ENCODE results near the gene SYT12. TPM values are rescaled to one million over a fixed set of nuclear protein-coding genes. Genes with fewer than 3 reads are reported as not detected.

SYT12 gene
- polyA plus RNA-seq, 3 donors, result not detected

GRCh38 chr11:67016550-67016949 is 6.4 kb upstream of the SYT12 start:
- H3K27me3 ChIP-seq (ENCODE audit: control insufficient read depth in 2 of 2, insufficient read depth in 2 of 2, low read length in 2 of 2), result peaks cover 0 to 12% of the 10 kb centered on the region in 2 donors
- no peak overlapping the region for H3K4me3 ChIP-seq (replicated peaks in 1 of 3; ENCODE audit: low read depth in 2 of 3, low read length in 3 of 3)
- H3K4me1 ChIP-seq (ENCODE audit: control insufficient read depth in 1 of 2, insufficient read depth in 2 of 2, low read length in 2 of 2), result no peaks in the 10 kb centered on the region
- peaks cover 28 to 53% (median 28%) of the 10 kb centered on the region in 3 donors for H3K27me3 Mint-ChIP-seq (ENCODE audit: low read depth in 3 of 3)
- no peaks in the 10 kb centered on the region for H3K79me2 ChIP-seq (ENCODE audit: insufficient read depth, low read length)
- intact Hi-C loops (cut with micrococcal nuclease), result no loop called here
- H3K9me3 Mint-ChIP-seq, result peaks cover 0 to 4% (median 0%) of the 10 kb centered on the region in 7 donors
- no peaks in the 10 kb centered on the region for H3K36me3 ChIP-seq (replicated peaks in 1 of 2; ENCODE audit: control insufficient read depth in 1 of 2, insufficient read depth in 2 of 2, low read length in 2 of 2)
- no peaks in the 10 kb centered on the region for H3K4me1 Mint-ChIP-seq
- H3K9me3 ChIP-seq (replicated peaks in 1 of 2; ENCODE audit: control insufficient read depth in 1 of 2, insufficient read depth in 1 of 2, low read length in 2 of 2), result no peaks in the 10 kb centered on the region
- WGBS (ENCODE audit: insufficient coverage), result 60% methylated on average over 2 of the region's 5 CpGs
- H4K20me1 ChIP-seq (ENCODE audit: insufficient read depth, low read length), result no peaks in the 10 kb centered on the region
- H3K9ac ChIP-seq (ENCODE audit: insufficient read depth, low read length, poor library complexity, severe bottlenecking), result no peak overlapping the region
- H3K4me3 Mint-ChIP-seq, result no peak overlapping the region
- no peak for TF ChIP-seq CTCF (IDR thresholded peaks at IDR 0.05)
- H3K4me2 ChIP-seq (replicated peaks; ENCODE audit: extremely low read depth, low read length, poor library complexity, severe bottlenecking), result no peak overlapping the region
- H2AFZ ChIP-seq (ENCODE audit: insufficient read depth, low read depth, low read length, poor library complexity, severe bottlenecking), result no peak overlapping the region
- H3K36me3 Mint-ChIP-seq, result no peaks in the 10 kb centered on the region
- H3K27ac Mint-ChIP-seq, result no peak overlapping the region
- DNase-seq, result no peak
- H3K27ac ChIP-seq (ENCODE audit: low read depth in 1 of 2, low read length in 2 of 2), result no peak overlapping the region

- DNase-seq, result no peak
- no peak for TF ChIP-seq CTCF (IDR thresholded peaks at IDR 0.05)
- H2AFZ ChIP-seq (ENCODE audit: insufficient read depth, low read depth, low read length, poor library complexity, severe bottlenecking), result no peak overlapping the region
- no peak overlapping the region for H3K9ac ChIP-seq (ENCODE audit: insufficient read depth, low read length, poor library complexity, severe bottlenecking)
- H3K4me3 ChIP-seq (replicated peaks in 1 of 3; ENCODE audit: low read depth in 2 of 3, low read length in 3 of 3), result no peak overlapping the region
- Mint-ChIP-seq H3K27me3 (ENCODE audit: low read depth in 3 of 3) (peaks cover 57 to 75% (median 64%) of the 10 kb centered on the region in 3 donors), H3K4me3 (peak overlapping the region in 1 of 2 donors; percentile 14), H3K36me3 (peaks cover 4% of the 10 kb centered on the region in 2 donors), H3K27ac (no peak overlapping the region), H3K4me1 (peaks cover 6% of the 10 kb centered on the region), H3K9me3 (peaks cover 0 to 23% (median 13%) of the 10 kb centered on the region in 7 donors)
- peaks cover 25 to 52% of the 10 kb centered on the region in 2 donors for H3K27me3 ChIP-seq (ENCODE audit: control insufficient read depth in 2 of 2, insufficient read depth in 2 of 2, low read length in 2 of 2)
- H3K4me2 ChIP-seq (replicated peaks; ENCODE audit: extremely low read depth, low read length, poor library complexity, severe bottlenecking), result no peak overlapping the region
- peaks cover 5 to 20% of the 10 kb centered on the region in 2 donors for H3K9me3 ChIP-seq (replicated peaks in 1 of 2; ENCODE audit: control insufficient read depth in 1 of 2, insufficient read depth in 1 of 2, low read length in 2 of 2)
- no peaks in the 10 kb centered on the region for H3K79me2 ChIP-seq (ENCODE audit: insufficient read depth, low read length)
- H3K27ac ChIP-seq (ENCODE audit: low read depth in 1 of 2, low read length in 2 of 2), result no peak overlapping the region
- no peaks in the 10 kb centered on the region for H3K36me3 ChIP-seq (replicated peaks in 1 of 2; ENCODE audit: control insufficient read depth in 1 of 2, insufficient read depth in 2 of 2, low read length in 2 of 2)
- H4K20me1 ChIP-seq (ENCODE audit: insufficient read depth, low read length), result no peaks in the 10 kb centered on the region
- peaks cover 0 to 5% of the 10 kb centered on the region in 2 donors for H3K4me1 ChIP-seq (ENCODE audit: control insufficient read depth in 1 of 2, insufficient read depth in 2 of 2, low read length in 2 of 2)
- intact Hi-C loops (cut with micrococcal nuclease), result no loop called here
- no CpG with 5 or more reads among the region's 6 CpGs for WGBS (ENCODE audit: insufficient coverage)
These were observed 2.0 kb upstream of the SYT12 start for GRCh38 chr11:67020949-67021348.
